GM10248 (cell line): ENCODE data around the gene CCNT2.
A peak's percentile ranks its signal among the peaks of the same experiment; 100 is the strongest.

Experiments used
- CTCF ChIA-PET: fragments of 300-600 bp; sonication (Branson Sonifier 250); formaldehyde crosslinking; extraction: SDS; loops from one replicate; lab custom pipeline; 2021; ENCODE audit warnings: antibody characterized with exemption; lab: Yijun Ruan, JAX
- POLR2A ChIA-PET: fragments of 350-650 bp; sonication (Branson Sonifier 250); formaldehyde crosslinking; extraction: SDS; loops from one replicate; lab custom pipeline; 2020; ENCODE audit warnings: antibody characterized with exemption; lab: Yijun Ruan, JAX
- DNase-seq: peaks from one replicate; pipeline ENCODE4 v3.0.0; 2012; ENCODE audit errors: extremely low spot score
- CTCF ChIP-seq: IDR thresholded peaks from 2 replicates; pipeline ENCODE4 v1.5.1; 2012; ENCODE audit warnings: mild to moderate bottlenecking, low read depth; ENCODE audit errors: extremely low read depth, missing control alignments, control extremely low read depth

Gene CCNT2

GRCh38 chr2:134918526-134919340, at the start of gene CCNT2:
Gene CCNT2, plus strand, starts transcription at chr2:134918822. Its CDS starts 33 bp downstream, at chr2:134918855.
- TF ChIP-seq CTCF = no peak
- DNase-seq = peak; percentile 98
- ChIA-PET POLR2A (no interaction called here), CTCF (interaction anchor here (1.0 to 2.5 kb wide), 2 partner anchors 32 to 483 kb away, joined by 3 to 5 read pairs; no protein-coding TSS in a partner anchor)

- POLR2A ChIA-PET = no interaction called here
- no peak for TF ChIP-seq CTCF
- CTCF ChIA-PET = interaction anchor here (1.2 to 1.5 kb wide), 2 partner anchors 16 to 419 kb away, joined by 3 read pairs; no protein-coding TSS in a partner anchor
- no peak for DNase-seq
Observed at GRCh38 chr2:134869946-134870736, 48.5 kb upstream of the CCNT2 start.

GRCh38 chr2:134873152-134873551, 45.5 kb upstream of the CCNT2 start:
- CTCF ChIA-PET = no interaction called here
- no peak for DNase-seq
- POLR2A ChIA-PET = no interaction called here
- TF ChIP-seq CTCF = no peak

GRCh38 chr2:134875309-134875708, 43.3 kb upstream of the CCNT2 start:
- no peak for DNase-seq
- ChIA-PET CTCF (interaction anchor here (1.1 to 1.3 kb wide), 2 partner anchors 27 to 99 kb away, joined by 3 to 4 read pairs; no protein-coding TSS in a partner anchor), POLR2A (no interaction called here)
- no peak for TF ChIP-seq CTCF

GRCh38 chr2:134882773-134883172, 35.8 kb upstream of the CCNT2 start:
- DNase-seq = no peak
- ChIA-PET CTCF (no interaction called here), POLR2A (no interaction called here)
- no peak for TF ChIP-seq CTCF

GRCh38 chr2:134883552-134884293, 34.9 kb upstream of the CCNT2 start:
- CTCF ChIA-PET = no interaction called here
- DNase-seq = no peak
- POLR2A ChIA-PET = no interaction called here
- TF ChIP-seq CTCF = no peak
